ENCODE results near the gene SLC8A1. TPM values are rescaled to one million over a fixed set of nuclear protein-coding genes. Genes with fewer than 3 reads are reported as not detected.

SLC8A1 gene
- total RNA-seq, 1 experiment from 2014 or later = 199 TPM

DNA sequence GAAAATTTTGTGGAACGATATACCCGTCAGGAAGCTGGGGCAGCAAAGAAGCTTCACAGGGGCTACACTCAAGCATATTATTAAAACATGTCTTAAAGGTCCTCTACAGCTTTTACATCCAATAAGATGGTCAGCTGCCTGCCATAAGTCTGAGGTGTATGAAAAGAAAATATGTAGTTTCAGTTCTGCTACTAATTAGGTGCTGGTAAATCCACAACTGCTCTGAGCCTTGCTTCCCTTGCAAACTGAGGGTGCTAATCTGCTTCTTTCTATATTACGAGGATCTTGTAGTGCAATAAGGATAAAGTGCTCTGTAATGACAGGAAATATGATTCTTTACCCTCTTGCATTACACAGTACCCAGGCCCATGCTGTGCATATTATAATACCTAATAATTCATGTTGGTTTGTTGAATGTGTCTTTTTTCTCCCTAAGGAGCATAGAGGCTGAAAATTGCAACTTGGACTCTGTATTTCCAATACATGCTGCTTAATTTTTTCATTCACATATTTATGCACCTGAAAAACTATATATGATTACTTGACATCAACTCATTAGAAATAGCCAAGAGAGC, 14.5 kb upstream of the SLC8A1 start:
- DNase-seq (ENCODE audit: low spot score) = no peak
- in situ Hi-C loops (cut with HindIII; ENCODE audit: low sequenced_read_pairs) = no loop called here

DNA sequence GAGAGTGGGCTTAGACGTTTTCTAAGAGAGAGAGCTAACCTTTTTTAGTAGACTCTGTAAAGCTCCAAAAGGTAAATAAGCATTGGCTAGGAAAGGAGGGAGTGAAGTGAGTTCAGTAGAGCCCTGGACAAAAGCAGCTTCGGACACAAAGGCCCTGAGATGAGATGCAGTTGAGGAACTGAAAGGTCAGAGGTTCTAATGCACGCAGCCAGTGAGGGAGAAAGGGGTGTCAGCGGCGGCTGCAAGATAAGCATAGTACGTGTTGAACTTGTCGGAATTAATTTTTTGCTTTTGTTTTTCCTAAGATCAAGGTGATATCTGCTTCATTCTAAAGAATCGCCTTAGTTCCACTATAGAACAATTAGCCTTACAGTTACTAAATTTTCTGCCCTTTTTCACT, 11.2 kb upstream of the SLC8A1 start:
- no peak for DNase-seq (ENCODE audit: low spot score)
- in situ Hi-C loops (cut with HindIII; ENCODE audit: low sequenced_read_pairs) = no loop called here

- in situ Hi-C loops (cut with HindIII; ENCODE audit: low sequenced_read_pairs) = no loop called here
- peak; percentile 63 for DNase-seq (ENCODE audit: low spot score)
These were observed 6.4 kb upstream of the SLC8A1 start for GRCh38 chr2:40458271-40458794.

- no peak for DNase-seq (ENCODE audit: low spot score)
- in situ Hi-C loops (cut with HindIII; ENCODE audit: low sequenced_read_pairs) = no loop called here
These were observed 5.9 kb upstream of the SLC8A1 start for GRCh38 chr2:40457837-40458236.

- in situ Hi-C loops (cut with HindIII; ENCODE audit: low sequenced_read_pairs) = no loop called here
These were observed 5.5 kb upstream of the SLC8A1 start for GRCh38 chr2:40457366-40457765.

GRCh38 chr2:40456926-40457325, 5.0 kb upstream of the SLC8A1 start:
- no peak for DNase-seq (ENCODE audit: low spot score)
- in situ Hi-C loops (cut with HindIII; ENCODE audit: low sequenced_read_pairs) = no loop called here

More at GRCh38 chr2:40457366-40457765, 5.5 kb upstream of the SLC8A1 start:
- no peak for DNase-seq (ENCODE audit: low spot score)

DNA sequence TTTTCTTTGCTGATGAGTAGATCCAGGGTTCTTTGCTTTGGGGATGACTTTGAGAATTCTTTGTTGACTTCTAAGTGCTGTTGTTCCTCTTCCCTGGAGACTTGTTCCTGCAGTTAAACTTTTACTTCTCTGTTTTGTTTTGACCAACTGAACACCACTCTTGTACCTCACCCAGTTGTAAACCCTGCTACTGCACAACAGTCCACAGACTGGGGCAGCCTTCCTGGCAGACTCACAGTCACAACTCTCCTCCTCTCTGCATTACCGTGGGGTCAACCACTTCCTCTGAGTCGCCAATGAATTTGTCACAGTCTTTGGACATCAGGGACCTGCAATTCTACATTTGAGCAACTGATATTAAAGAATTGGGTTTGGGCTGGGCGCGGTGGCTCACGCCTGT, 3.8 kb upstream of the SLC8A1 start:
- DNase-seq (ENCODE audit: low spot score) = no peak
- in situ Hi-C loops (cut with HindIII; ENCODE audit: low sequenced_read_pairs) = no loop called here

DNA sequence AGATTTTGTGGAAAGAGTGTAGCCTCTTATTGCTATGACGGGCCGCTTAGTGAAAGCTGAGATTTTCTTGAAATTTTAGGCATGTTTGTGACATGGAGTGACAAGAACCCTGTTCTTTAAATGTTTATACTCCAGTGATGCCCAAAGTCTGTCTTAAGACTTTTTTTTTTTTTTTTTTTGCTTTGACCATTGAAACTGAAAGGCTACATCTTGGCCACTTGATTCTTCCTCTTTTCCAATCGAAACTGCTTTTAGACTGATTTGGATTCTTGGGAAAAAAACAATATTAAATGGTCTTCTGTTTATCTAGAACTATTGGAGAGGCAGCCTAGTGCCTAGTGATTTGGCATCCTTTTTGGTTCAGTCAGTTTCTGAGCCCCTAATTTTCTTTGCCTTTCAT, 2.4 kb upstream of the SLC8A1 start:
- no peak for DNase-seq (ENCODE audit: low spot score)

GRCh38 chr2:40452786-40453185, 896 bp upstream of the SLC8A1 start:
- DNase-seq (ENCODE audit: low spot score) = peak; percentile 23
- in situ Hi-C loops (cut with HindIII; ENCODE audit: low sequenced_read_pairs) = no loop called here

More for the DNA sequence above, 2.4 kb upstream of the SLC8A1 start:
- in situ Hi-C loops (cut with HindIII; ENCODE audit: low sequenced_read_pairs) = no loop called here

GRCh38 chr2:40450796-40451430, 977 bp downstream of the SLC8A1 start:
- in situ Hi-C loops (cut with HindIII; ENCODE audit: low sequenced_read_pairs) = no loop called here
- DNase-seq (ENCODE audit: low spot score) = peak; percentile 68

- in situ Hi-C loops (cut with HindIII; ENCODE audit: low sequenced_read_pairs) = no loop called here
- DNase-seq (ENCODE audit: low spot score) = peak; percentile 23
These were observed 1.7 kb downstream of the SLC8A1 start for GRCh38 chr2:40450066-40450795.

GRCh38 chr2:40448476-40449079, 3.3 kb downstream of the SLC8A1 start:
- in situ Hi-C loops (cut with HindIII; ENCODE audit: low sequenced_read_pairs) = no loop called here
- peak; percentile 37 for DNase-seq (ENCODE audit: low spot score)

- no peak for DNase-seq (ENCODE audit: low spot score)
- in situ Hi-C loops (cut with HindIII; ENCODE audit: low sequenced_read_pairs) = no loop called here
These were observed 6.4 kb downstream of the SLC8A1 start for GRCh38 chr2:40445467-40445866.

DNA sequence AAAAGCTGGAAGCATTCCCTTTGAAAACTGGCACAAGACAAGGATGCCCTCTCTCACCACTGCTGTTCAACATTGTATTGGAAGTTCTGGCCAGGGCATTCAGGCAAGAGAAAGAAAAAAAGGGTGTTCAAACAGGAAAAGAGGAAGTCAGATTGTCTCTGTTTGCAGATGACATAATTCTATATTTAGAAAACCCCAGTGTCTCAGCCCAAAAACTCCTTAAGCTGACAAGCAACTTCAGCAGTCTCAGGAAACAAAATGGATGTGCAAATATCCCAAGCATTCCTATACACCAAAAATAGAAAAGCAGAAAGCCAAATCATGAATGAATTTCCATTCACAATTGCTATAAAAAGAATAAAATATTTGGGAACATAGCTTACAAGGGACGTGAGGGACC, 11.1 kb downstream of the SLC8A1 start:
- in situ Hi-C loops (cut with HindIII; ENCODE audit: low sequenced_read_pairs) = no loop called here
- DNase-seq (ENCODE audit: low spot score) = no peak

- in situ Hi-C loops (cut with HindIII; ENCODE audit: low sequenced_read_pairs) = no loop called here
- no peak for DNase-seq (ENCODE audit: low spot score)
These were observed 12.4 kb downstream of the SLC8A1 start for GRCh38 chr2:40439473-40439872.

DNA sequence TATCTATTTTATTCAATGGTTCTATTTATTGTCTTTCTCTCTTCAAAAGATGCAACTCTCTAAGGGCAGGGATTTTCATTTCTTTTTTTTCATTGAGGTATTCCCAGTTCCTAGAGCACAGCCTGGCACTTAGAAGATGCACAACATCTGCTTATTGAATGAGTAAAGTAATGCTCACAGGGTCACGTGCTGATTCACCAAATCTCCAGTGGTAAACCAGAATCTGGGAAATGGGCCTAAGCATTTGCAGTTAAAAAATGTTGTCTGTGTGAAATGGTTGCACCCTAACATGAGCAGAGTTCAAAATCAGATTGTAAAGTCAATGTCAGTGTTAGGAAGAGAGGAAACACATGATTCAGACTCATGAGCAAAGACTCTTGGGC, 15.8 kb downstream of the SLC8A1 start:
- in situ Hi-C loops (cut with HindIII; ENCODE audit: low sequenced_read_pairs) = no loop called here

DNA sequence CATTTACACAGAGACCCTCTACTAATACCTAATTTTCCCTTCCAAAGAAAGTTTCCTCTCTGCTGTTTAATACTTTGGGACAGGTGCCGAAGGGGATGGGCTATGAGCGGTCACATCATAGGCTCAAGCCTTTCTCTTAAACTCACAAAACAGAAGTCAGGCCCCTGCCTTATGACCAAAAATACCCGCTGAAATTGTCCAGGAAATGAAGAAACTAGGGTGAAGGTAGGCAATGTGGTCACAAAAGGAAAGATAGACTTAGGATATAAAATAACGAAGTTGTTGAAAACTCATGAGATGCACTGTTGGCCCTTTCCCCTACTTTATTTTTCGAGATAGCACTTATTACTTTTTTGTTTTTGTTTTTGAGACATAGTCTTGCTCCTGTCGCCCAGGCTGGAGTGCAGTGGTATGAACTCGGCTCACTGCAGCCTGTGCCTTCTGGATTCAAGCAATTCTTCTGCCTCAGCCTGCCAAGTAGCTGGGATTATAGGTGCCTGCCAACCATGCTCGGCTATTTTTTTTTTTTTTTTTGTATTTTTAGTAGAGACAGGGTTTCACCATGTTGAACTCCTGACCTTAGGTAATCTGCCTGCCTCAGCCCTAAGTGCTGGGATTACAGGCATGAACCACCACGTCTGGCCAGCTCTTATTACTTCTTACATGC, 16.3 kb downstream of the SLC8A1 start:
- in situ Hi-C loops (cut with HindIII; ENCODE audit: low sequenced_read_pairs) = no loop called here
- peak; percentile 55 for DNase-seq (ENCODE audit: low spot score)

More for the DNA sequence above, 15.8 kb downstream of the SLC8A1 start:
- no peak for DNase-seq (ENCODE audit: low spot score)

DNA sequence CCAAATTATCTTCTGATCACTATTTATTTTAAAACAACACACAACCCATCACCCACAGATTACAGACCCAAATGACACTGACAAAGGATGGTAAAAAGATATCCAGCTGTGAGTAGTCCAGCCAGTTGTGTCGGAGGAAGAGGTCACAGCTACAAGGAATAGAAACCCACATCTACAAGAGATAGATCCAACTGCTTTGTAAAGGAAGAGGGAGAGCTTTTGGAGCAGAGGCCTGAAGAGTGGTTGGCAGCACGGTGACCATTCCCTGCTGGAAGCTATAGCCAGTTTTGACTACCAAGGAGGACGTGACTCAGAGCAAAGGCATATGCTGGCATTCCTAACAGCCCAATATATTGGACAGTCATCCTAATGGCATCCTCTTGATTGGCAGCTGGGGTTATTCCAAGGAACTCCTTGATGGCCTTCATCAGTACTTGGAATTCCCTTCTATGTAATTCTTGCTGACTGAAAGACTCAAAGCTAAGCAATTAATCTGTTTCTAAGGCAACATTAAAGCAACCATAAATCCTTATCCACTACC, 17.1 kb downstream of the SLC8A1 start:
- in situ Hi-C loops (cut with HindIII; ENCODE audit: low sequenced_read_pairs) = no loop called here
- DNase-seq (ENCODE audit: low spot score) = no peak

GRCh38 chr2:40433736-40434135, 18.2 kb downstream of the SLC8A1 start:
- no peak for DNase-seq (ENCODE audit: low spot score)
- in situ Hi-C loops (cut with HindIII; ENCODE audit: low sequenced_read_pairs) = no loop called here
